Middle frontal gyrus (tissue), 1 donor: ENCODE measurements around the gene IQCE.
"Not testable (repeated sequence)": the region's sequence is repeated elsewhere in the genome, so short reads cannot be mapped to it uniquely, and the experiment has no call there.

Experiments
- DNase-seq: peaks from one replicate; pipeline ENCODE4 v3.0.0-alpha.2; 2015; ENCODE audit warnings: low spot score; ENCODE audit errors: extremely low spot score

Gene IQCE

GRCh38 chr7:2532199-2532772 is 26.5 kb upstream of the IQCE start:
- DNase-seq, result not testable (repeated sequence)

- DNase-seq, result not testable (repeated sequence)
Observed at GRCh38 chr7:2532816-2533215, 26.0 kb upstream of the IQCE start.

GRCh38 chr7:2533566-2533965 is 25.2 kb upstream of the IQCE start:
- DNase-seq, result not testable (repeated sequence)

- DNase-seq, result not testable (repeated sequence)
Observed at GRCh38 chr7:2534214-2534613, 24.6 kb upstream of the IQCE start.

GRCh38 chr7:2535872-2536627 is 22.7 kb upstream of the IQCE start:
- DNase-seq, result not testable (repeated sequence)

- DNase-seq, result no peak
Observed at GRCh38 chr7:2537981-2538851, 20.6 kb upstream of the IQCE start.

GRCh38 chr7:2539031-2539911 is 19.5 kb upstream of the IQCE start:
- DNase-seq, result no peak

GRCh38 chr7:2540133-2540532 is 18.6 kb upstream of the IQCE start:
- DNase-seq, result no peak

- DNase-seq, result no peak
Observed at GRCh38 chr7:2540641-2541051, 18.1 kb upstream of the IQCE start.

GRCh38 chr7:2541291-2542010 is 17.3 kb upstream of the IQCE start:
- DNase-seq, result no peak

- DNase-seq, result no peak
Observed at GRCh38 chr7:2542011-2542915, 16.5 kb upstream of the IQCE start.

GRCh38 chr7:2542916-2543871 is 15.6 kb upstream of the IQCE start:
- no peak for DNase-seq

GRCh38 chr7:2544541-2545188 is 14.1 kb upstream of the IQCE start:
- DNase-seq, result no peak

- no peak for DNase-seq
Observed at GRCh38 chr7:2545746-2546425, 12.9 kb upstream of the IQCE start.

- no peak for DNase-seq
Observed at GRCh38 chr7:2546776-2547586, 11.8 kb upstream of the IQCE start.

GRCh38 chr7:2551418-2551817 is 7.4 kb upstream of the IQCE start:
- no peak for DNase-seq
